ENCODE measurements around the gene CEBPZ. TPM values are rescaled to one million over a fixed set of nuclear protein-coding genes. Genes with fewer than 3 reads are reported as not detected.

CEBPZ gene
- total and polyA plus RNA-seq, 2 of the 13 experiments (the other 11 are each of a cell fraction or from before 2014, with no cell fraction given) = 14.4 to 117 TPM

- no peak for TF ChIP-seq E2F5 (CRISPR knock-in tag; conservative IDR thresholded peaks at IDR 0.05)
- TF ChIP-seq POLR2AphosphoS5 (IDR thresholded peaks at IDR 0.05; ENCODE audit: low read depth, low read length) = no peak
- no peak for TF ChIP-seq TIGD3 (CRISPR knock-in tag; IDR thresholded peaks at IDR 0.05; ENCODE audit: borderline replicate concordance)
- no peak for TF ChIP-seq ZNF580 (CRISPR knock-in tag; IDR thresholded peaks at IDR 0.05; ENCODE audit: borderline replicate concordance, low read depth)
These were observed 12.6 kb upstream of the CEBPZ start (continued) for GRCh38 chr2:37244017-37244416.

- no peak for DNase-seq (ENCODE audit: low spot score)
- no peaks in the 10 kb centered on the region for H4K20me1 ChIP-seq (ENCODE audit: insufficient read depth, low read length)
- no peak overlapping the region for H3K9ac ChIP-seq (ENCODE audit: insufficient read depth, low read depth, low read length)
- no peaks in the 10 kb centered on the region for H3K9me3 ChIP-seq (ENCODE audit: low read length)
- H3K4me1 ChIP-seq (ENCODE audit: insufficient read depth, low read length) = no peaks in the 10 kb centered on the region
- H2AFZ ChIP-seq (ENCODE audit: low read length) = no peak overlapping the region
- H3K27ac ChIP-seq (ENCODE audit: extremely low read length, insufficient read depth, low read length) = no peak overlapping the region
- no peak overlapping the region for H3K4me3 ChIP-seq (replicated peaks in 1 of 3; ENCODE audit: insufficient read depth in 1 of 3, low read depth in 2 of 3, low read length in 3 of 3)
- no peak for FAIRE-seq
- TF ChIP-seq MIER2 (CRISPR knock-in tag; IDR thresholded peaks at IDR 0.05) (no peak), JUND (CRISPR knock-in tag; IDR thresholded peaks at IDR 0.05) (no peak)
- no peak overlapping the region for H3K4me2 ChIP-seq (ENCODE audit: low read depth, low read length)
- H3K79me2 ChIP-seq (ENCODE audit: insufficient read depth, low read length) = no peaks in the 10 kb centered on the region
- ChIA-PET CTCF (ENCODE audit: low intra/inter-chr PET ratio, low total read pairs) (no interaction called here), POLR2A (interaction anchor here (1.8 kb wide), 1 partner anchor 12 kb away, joined by 6 read pairs; the partner anchor contains the start of genes CEBPZ and NDUFAF7)
- WGBS (ENCODE audit: low lambda C conversion rate) = 79% methylated on average over 4 of the region's 4 CpGs
- no TSS peak for BruUV-seq (replicated peaks)
- ATAC-seq = no peak
- H3K27me3 ChIP-seq (ENCODE audit: control insufficient read depth in 1 of 2, insufficient read depth in 2 of 2, low read length in 2 of 2) = no peaks in the 10 kb centered on the region
- peaks cover 11 to 80% of the 10 kb centered on the region in 2 experiments for H3K36me3 ChIP-seq (replicated peaks in 1 of 2; ENCODE audit: control insufficient read depth in 1 of 2, insufficient read depth in 2 of 2, low read length in 2 of 2)
- intact Hi-C loops (cut with micrococcal nuclease; ENCODE audit: unreplicated experiment) = no loop called here
- in situ Hi-C loops (cut with HindIII; ENCODE audit: extremely low pct_ligation_motif_present, low pct_unique_long_range_greater_than_20kb) = no loop called here
These were observed 12.0 kb upstream of the CEBPZ start for GRCh38 chr2:37243435-37243834.
